Epithelial cell of proximal tubule (primary cell): ENCODE measurements around the gene EXD1. TPM values are rescaled to one million over a fixed set of nuclear protein-coding genes. Genes with fewer than 3 reads are reported as not detected.
"Not testable (repeated sequence)": the region's sequence is repeated elsewhere in the genome, so short reads cannot be mapped to it uniquely, and the experiment has no call there.

Experiments used
- DNase-seq: peaks from one replicate; pipeline ENCODE4 v3.0.0-alpha.2; 2011; ENCODE audit warnings: low read depth
- H3K4me3 ChIP-seq: 2 replicates; pipeline ENCODE4 v1.5.1; 2011; ENCODE audit warnings: low read depth, mild to moderate bottlenecking, low read length
- total RNA-seq: library from RNA; depleted of rRNA; stranded (reverse); fragments of >200 nt; gene quantifications from 2 replicates; pipeline ENCODE4 v1.2.3, GENCODE V29; 2015
- TF ChIP-seq, protein P1 (sequence below): conservative IDR thresholded peaks from 2 replicates; pipeline ENCODE4 v1.5.1; 2012; ENCODE audit warnings: low read depth, mild to moderate bottlenecking, low read length

Gene EXD1
- total RNA-seq, 1 donor from 2014 or later, result not detected

DNA sequence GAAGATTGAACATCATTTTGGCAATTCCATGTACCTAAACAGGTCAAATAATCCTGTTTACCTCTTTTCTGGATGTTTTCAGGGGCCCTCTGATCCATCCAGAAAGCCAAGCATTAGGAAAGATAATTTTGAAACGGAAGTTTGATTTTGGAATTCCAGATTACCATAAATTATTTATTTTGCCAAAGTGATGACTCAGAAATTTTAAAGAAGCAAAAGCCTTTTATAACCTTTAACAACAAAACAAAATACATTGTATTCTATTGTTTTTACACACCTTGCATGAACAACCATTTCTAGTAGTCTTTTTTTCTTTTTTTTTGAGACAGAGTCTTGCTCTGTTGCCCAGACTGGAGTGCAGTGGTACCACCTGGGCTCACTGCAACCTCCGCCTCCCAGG is 82.5 kb downstream of the EXD1 start:
- DNase-seq, result no peak
- TF ChIP-seq, protein P1, sequence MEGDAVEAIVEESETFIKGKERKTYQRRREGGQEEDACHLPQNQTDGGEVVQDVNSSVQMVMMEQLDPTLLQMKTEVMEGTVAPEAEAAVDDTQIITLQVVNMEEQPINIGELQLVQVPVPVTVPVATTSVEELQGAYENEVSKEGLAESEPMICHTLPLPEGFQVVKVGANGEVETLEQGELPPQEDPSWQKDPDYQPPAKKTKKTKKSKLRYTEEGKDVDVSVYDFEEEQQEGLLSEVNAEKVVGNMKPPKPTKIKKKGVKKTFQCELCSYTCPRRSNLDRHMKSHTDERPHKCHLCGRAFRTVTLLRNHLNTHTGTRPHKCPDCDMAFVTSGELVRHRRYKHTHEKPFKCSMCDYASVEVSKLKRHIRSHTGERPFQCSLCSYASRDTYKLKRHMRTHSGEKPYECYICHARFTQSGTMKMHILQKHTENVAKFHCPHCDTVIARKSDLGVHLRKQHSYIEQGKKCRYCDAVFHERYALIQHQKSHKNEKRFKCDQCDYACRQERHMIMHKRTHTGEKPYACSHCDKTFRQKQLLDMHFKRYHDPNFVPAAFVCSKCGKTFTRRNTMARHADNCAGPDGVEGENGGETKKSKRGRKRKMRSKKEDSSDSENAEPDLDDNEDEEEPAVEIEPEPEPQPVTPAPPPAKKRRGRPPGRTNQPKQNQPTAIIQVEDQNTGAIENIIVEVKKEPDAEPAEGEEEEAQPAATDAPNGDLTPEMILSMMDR, result no peak
- H3K4me3 ChIP-seq, result no peak overlapping the region

GRCh38 chr15:41139619-41140018 is 90.9 kb downstream of the EXD1 start:
- TF ChIP-seq, protein P1, result no peak
- no peak overlapping the region for H3K4me3 ChIP-seq
- no peak for DNase-seq

GRCh38 chr15:41139112-41139511 is 91.4 kb downstream of the EXD1 start:
- DNase-seq, result not testable (repeated sequence)

DNA sequence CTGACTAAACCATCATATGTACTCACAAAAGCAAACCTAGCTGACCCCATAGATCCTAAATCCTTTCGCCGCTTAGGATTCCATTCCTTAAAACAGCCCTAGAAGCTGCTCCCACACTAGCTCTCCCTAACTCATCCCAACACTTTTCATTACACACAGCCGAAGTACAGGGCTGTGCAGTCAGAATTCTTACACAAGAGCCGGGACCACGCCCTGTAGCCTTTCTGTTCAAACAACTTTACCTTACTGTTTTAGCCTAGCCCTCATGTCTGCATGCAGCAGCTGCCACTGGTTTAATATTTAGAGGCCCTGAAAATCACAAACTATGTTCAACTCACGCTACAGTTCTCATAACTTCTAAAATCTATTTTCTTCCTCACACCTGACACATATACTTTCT is 95.0 kb downstream of the EXD1 start:
- H3K4me3 ChIP-seq, DNase-seq: not testable (repeated sequence)

More at GRCh38 chr15:41139112-41139511, 91.4 kb downstream of the EXD1 start:
- not testable (repeated sequence) for H3K4me3 ChIP-seq

DNA sequence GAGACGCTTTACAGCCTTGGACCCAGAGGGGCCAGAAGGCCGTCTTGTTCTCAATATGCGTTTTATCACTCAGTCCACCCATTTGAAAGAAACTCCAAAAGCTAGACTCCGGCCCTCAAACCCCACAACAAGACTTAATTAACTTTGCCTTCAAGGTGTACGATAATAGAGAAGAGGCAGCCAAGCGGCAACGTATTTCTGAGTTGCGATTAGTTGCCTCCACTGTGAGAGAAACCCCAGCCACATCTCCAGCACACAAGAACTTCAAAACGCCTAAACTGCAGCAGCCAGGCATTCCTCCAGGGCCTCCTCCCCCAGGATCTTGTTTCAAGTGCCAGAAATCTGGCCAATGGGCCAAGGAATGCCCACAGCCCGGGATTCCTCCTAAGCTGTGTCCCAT is 97.1 kb downstream of the EXD1 start:
- H3K4me3 ChIP-seq, result no peak overlapping the region
- no peak for DNase-seq
- TF ChIP-seq, protein P1, result no peak

Other genes starting within 250 kb of the EXD1 start
- 27.3 and 33.8 TPM in 2 replicates for gene INO80, start 114.5 kb downstream of the EXD1 start, total RNA-seq
- gene CHP1, start 511 bp upstream of the EXD1 start, total RNA-seq, result 75.2 and 97.4 TPM in 2 replicates
- gene OIP5, start 101.8 kb upstream of the EXD1 start, total RNA-seq, result 21.8 and 35.4 TPM in 2 replicates
- 113 and 124 TPM in 2 replicates for gene NUSAP1, start 102.1 kb upstream of the EXD1 start, total RNA-seq
- gene NDUFAF1, start 171.7 kb upstream of the EXD1 start, total RNA-seq, result 17.6 and 21.0 TPM in 2 replicates
- 22.1 and 23.5 TPM in 2 replicates for gene RTF1, start 186.3 kb upstream of the EXD1 start, total RNA-seq